A375 (cell line): ENCODE data around the gene MYH2. TPM values are rescaled to one million over a fixed set of nuclear protein-coding genes. Genes with fewer than 3 reads are reported as not detected.

ENCODE experiments used
- total RNA-seq: library from RNA; depleted of rRNA; stranded (reverse); fragments of >200 nt; shearing (Covaris generic); gene quantifications from 2 replicates; pipeline ENCODE4 v1.2.3, GENCODE V29; 2014; rRNA removed

Gene MYH2
- not detected in 2 replicates for total RNA-seq

DNA sequence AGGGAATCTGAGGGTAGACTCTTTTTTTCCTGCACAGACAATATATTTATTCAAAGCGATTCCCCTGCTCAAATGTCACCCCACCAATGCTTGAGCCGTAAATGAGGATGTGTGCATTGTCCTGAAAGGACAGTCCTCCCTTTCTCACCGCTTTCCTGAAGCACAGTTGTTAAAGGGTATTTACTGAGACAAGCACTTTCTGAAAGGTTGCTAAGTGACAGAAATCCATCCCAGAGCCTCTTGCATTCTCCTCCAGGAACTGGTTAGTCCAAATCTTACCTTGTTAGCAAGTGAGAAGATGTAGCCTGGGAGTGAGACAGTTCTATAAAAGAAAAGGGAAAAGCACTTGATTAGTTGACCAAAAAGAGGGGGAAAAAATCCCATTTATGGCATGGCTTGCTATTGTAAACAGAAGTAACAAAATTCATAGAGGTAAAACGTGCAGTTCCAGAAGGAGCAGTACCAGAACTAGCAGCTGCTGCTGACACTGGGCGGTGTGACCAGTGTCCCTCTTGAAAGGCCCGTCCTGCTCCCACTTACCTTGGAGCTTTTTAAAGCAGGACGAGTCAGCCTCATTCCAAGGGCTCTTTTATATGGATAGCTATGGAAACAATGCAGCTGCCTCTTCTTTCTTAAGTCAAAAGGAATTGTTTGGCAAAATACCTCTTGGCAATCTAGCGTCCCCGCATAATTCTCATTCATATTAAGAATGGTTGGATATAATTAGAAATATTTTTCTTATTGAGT, at the start of gene MYH2:
MYH2 (minus strand) TSS at position 563 of the 747 bp plus-strand sequence. CDS start 1,738 bp downstream, outside the sequence.

DNA sequence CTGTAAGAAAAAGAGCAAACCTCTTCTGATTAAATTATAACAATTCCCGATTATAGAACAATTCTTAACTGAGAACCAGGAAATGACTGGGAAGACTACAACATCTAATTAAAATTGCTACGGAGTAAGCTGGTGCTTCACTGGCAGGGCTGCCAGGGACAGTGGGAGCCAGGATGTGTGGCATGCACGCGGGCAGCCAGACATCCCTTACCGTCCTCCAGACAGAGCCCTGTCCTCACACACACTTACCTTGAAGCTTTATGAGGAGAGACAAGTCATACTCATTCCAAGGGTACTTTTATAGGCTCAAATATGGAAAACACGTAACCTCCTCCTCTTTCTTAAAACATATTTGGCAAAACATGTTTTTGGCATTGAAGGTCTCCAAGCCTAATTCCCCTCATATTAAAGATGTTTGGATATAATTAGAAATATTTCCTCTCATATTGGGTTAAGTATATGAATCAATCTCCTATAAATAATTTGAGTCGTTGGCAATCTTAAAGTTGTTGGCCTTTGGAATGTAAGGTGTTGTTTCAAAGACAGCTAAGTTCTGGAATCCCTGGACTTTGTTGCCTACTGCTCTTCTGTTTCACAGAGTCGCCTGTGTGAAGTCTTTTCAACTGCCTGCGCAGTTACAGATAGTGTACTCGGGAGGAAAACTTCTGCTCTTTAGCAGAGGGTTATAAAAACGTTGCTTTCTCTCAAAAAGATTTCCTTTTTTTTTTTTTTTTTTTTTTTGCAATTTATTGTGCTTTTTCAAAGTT, 31.0 kb downstream of the MYH2 start, which contains the start of gene MYH1:
MYH1 (minus strand) TSS at position 272 of the 767 bp plus-strand sequence. CDS start 1,900 bp downstream, outside the sequence.

Other genes starting within 250 kb of the MYH2 start
- gene MYH13, start 176.7 kb downstream of the MYH2 start, total RNA-seq: not detected in 2 replicates
- gene MYH8, start 127.7 kb downstream of the MYH2 start, total RNA-seq: not detected in 2 replicates
- gene MYH4, start 80.1 kb downstream of the MYH2 start, total RNA-seq: under 0.01 TPM in 1 of 2 replicates, not detected in the other
- not detected in 2 replicates for gene MYH1, start 31.1 kb downstream of the MYH2 start, total RNA-seq
- 0.98 and 1.4 TPM in 2 replicates for gene MYH3, start 107.7 kb upstream of the MYH2 start, total RNA-seq
- 74.7 and 77.3 TPM in 2 replicates for gene SCO1, start 147.9 kb upstream of the MYH2 start, total RNA-seq
- gene ADPRM, start 147.9 kb upstream of the MYH2 start, total RNA-seq: 9.8 and 13.8 TPM in 2 replicates
- gene TMEM220, start 180.4 kb upstream of the MYH2 start, total RNA-seq: not detected in 2 replicates